WTC11 (cell line): Measurements from ENCODE around the gene GPX4. TPM values are rescaled to one million over a fixed set of nuclear protein-coding genes. Genes with fewer than 3 reads are reported as not detected.

ENCODE experiments used
- ATAC-seq: fragments of 200-7000 bp; cut with Tn5 transposase; 2 replicates; pipeline ENCODE4 v1.10.0; 2021; ENCODE audit warnings: mild to moderate bottlenecking, moderate library complexity
- CTCF ChIA-PET: fragments of 300-600 bp; sonication (Branson Sonifier 250); formaldehyde crosslinking; loops from one replicate; lab custom pipeline; 2021; ENCODE audit warnings: antibody characterized with exemption; lab: Charles Lee
- POLR2A ChIA-PET: fragments of 350-600 bp; sonication (Branson Sonifier 250); formaldehyde crosslinking; loops from one replicate; lab custom pipeline; 2021; ENCODE audit warnings: antibody characterized with exemption; lab: Charles Lee
- DNase-seq: peaks from one replicate; pipeline ENCODE4 v3.0.0; 2021; ENCODE audit warnings: low spot score
- H3K27ac Mint-ChIP-seq: 2 replicates; pipeline ENCODE4 v1.8.0; 2021; ENCODE audit warnings: mixed read lengths
- H3K27me3 Mint-ChIP-seq: 2 replicates; pipeline ENCODE4 v1.8.0; 2021; ENCODE audit warnings: low read depth, mild to moderate bottlenecking, moderate library complexity, mixed read lengths
- H3K36me3 Mint-ChIP-seq: 2 replicates; pipeline ENCODE4 v1.8.0; 2021; ENCODE audit warnings: mixed read lengths
- H3K4me1 Mint-ChIP-seq: 2 replicates; pipeline ENCODE4 v1.8.0; 2022; ENCODE audit warnings: mixed read lengths
- H3K4me3 Mint-ChIP-seq: 2 replicates; pipeline ENCODE4 v1.8.0; 2021; ENCODE audit warnings: mild to moderate bottlenecking, moderate library complexity, mixed read lengths
- H3K9me3 Mint-ChIP-seq: 2 replicates; pipeline ENCODE4 v1.8.0; 2021; ENCODE audit warnings: mixed read lengths
- CREB1 ChIP-seq: sonication (generic); formaldehyde crosslinking; IDR thresholded peaks from 2 replicates; pipeline ENCODE4 v1.8.0; 2023; ENCODE audit warnings: mild to moderate bottlenecking, missing genetic modification reagents
- ESRRA ChIP-seq: sonication (generic); formaldehyde crosslinking; IDR thresholded peaks from 2 replicates; pipeline ENCODE4 v1.8.1; 2022; ENCODE audit warnings: mild to moderate bottlenecking, missing genetic modification reagents, borderline replicate concordance
- FOXK1 ChIP-seq: sonication (generic); formaldehyde crosslinking; IDR thresholded peaks from 2 replicates; pipeline ENCODE4 v1.8.0; 2022; ENCODE audit warnings: mild to moderate bottlenecking, moderate library complexity, missing genetic modification reagents
- JUN ChIP-seq: sonication (generic); formaldehyde crosslinking; IDR thresholded peaks from 2 replicates; pipeline ENCODE4 v1.8.0; 2023; ENCODE audit warnings: mild to moderate bottlenecking, missing genetic modification reagents
- NFATC4 ChIP-seq: fragments of 250-450 bp; sonication (Bioruptor Pico); IDR thresholded peaks from 2 replicates; pipeline ENCODE4 v1.9.0; 2021; ENCODE audit warnings: mild to moderate bottlenecking
- NFE2L1 ChIP-seq: sonication (generic); formaldehyde crosslinking; IDR thresholded peaks from 2 replicates; pipeline ENCODE4 v1.8.1; 2023; ENCODE audit warnings: missing genetic modification reagents
- NR3C1 ChIP-seq: sonication (generic); formaldehyde crosslinking; conservative IDR thresholded peaks from 2 replicates; pipeline ENCODE4 v1.8.1; 2023; ENCODE audit warnings: low read depth, mild to moderate bottlenecking, missing genetic modification reagents
- OVOL2 ChIP-seq: fragments of 250-450 bp; sonication (Bioruptor Pico); IDR thresholded peaks from 2 replicates; pipeline ENCODE4 v1.9.0; 2021; ENCODE audit warnings: mild to moderate bottlenecking, borderline replicate concordance
- SP1 ChIP-seq: sonication (generic); formaldehyde crosslinking; conservative IDR thresholded peaks from 2 replicates; pipeline ENCODE4 v1.8.1; 2022; ENCODE audit warnings: missing genetic modification reagents
- TEAD1 ChIP-seq: sonication (generic); formaldehyde crosslinking; IDR thresholded peaks from 2 replicates; pipeline ENCODE4 v1.8.0; 2022; ENCODE audit warnings: mild to moderate bottlenecking, missing genetic modification reagents
- ZBTB21 ChIP-seq: sonication (generic); formaldehyde crosslinking; IDR thresholded peaks from 2 replicates; pipeline ENCODE4 v1.8.1; 2023; ENCODE audit warnings: mild to moderate bottlenecking, missing genetic modification reagents, borderline replicate concordance
- ZNF396 ChIP-seq: fragments of 250-450 bp; sonication (Bioruptor Pico); IDR thresholded peaks from 2 replicates; pipeline ENCODE4 v1.8.0; 2021; ENCODE audit warnings: mild to moderate bottlenecking, moderate library complexity, borderline replicate concordance
- ZNF416 ChIP-seq: fragments of 250-450 bp; sonication (Bioruptor Pico); IDR thresholded peaks from 2 replicates; pipeline ENCODE4 v1.9.0; 2021; ENCODE audit warnings: mild to moderate bottlenecking, inconsistent platforms
- total RNA-seq: library from RNA; stranded (reverse); gene quantifications from 3 replicates; pipeline ENCODE4 v1.2.3, GENCODE V29; 2021
- TF ChIP-seq, protein P1 (sequence below): fragments of 250-450 bp; sonication (Bioruptor Pico); IDR thresholded peaks from 2 replicates; pipeline ENCODE4 v1.9.0; 2021; ENCODE audit warnings: mild to moderate bottlenecking, borderline replicate concordance
- TF ChIP-seq, protein P2 (sequence below): fragments of 250-450 bp; sonication (Bioruptor Pico); IDR thresholded peaks from 2 replicates; pipeline ENCODE4 v1.9.0; 2021; ENCODE audit warnings: mild to moderate bottlenecking
- TF ChIP-seq, protein P3 (sequence below): sonication (generic); formaldehyde crosslinking; IDR thresholded peaks from 2 replicates; pipeline ENCODE4 v1.8.0; 2023; ENCODE audit warnings: missing genetic modification reagents
- TF ChIP-seq, protein P4 (sequence below): sonication (generic); formaldehyde crosslinking; IDR thresholded peaks from 2 replicates; pipeline ENCODE4 v1.8.0; 2023; ENCODE audit warnings: missing genetic modification reagents, mild to moderate bottlenecking, borderline replicate concordance

GPX4 gene
- total RNA-seq, 1 experiment from 2014 or later: 363 TPM

DNA sequence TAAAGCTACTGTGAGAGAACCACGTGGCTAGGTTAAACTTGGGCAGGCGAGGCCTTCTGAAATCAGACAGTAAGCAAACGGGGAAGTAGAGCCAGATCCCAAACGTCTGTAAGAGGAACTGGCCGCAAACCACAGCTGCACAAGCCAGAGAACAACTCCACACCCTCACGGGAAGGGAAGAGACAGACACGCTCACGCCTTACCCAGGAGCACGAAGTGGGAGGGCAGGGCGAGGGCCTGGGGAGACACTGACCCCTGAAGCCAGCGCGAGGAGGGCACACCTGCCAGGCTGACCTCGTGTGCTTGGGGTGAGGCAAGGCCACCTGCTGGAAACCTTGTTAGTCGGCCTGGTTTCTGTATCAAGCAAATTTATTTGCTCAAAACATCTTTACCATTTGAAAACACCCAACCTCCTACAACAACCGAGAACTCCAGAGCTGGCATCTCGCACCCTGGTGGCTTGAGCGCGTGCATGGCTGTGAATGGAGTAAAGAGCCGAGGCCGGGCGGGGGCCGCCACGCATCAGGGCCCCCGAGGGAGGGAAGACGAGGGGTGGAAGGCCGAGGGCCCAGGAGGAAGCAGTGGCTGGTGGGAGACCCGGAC lies 15.9 kb upstream of the GPX4 start (continued):
- TF ChIP-seq, protein P1, sequence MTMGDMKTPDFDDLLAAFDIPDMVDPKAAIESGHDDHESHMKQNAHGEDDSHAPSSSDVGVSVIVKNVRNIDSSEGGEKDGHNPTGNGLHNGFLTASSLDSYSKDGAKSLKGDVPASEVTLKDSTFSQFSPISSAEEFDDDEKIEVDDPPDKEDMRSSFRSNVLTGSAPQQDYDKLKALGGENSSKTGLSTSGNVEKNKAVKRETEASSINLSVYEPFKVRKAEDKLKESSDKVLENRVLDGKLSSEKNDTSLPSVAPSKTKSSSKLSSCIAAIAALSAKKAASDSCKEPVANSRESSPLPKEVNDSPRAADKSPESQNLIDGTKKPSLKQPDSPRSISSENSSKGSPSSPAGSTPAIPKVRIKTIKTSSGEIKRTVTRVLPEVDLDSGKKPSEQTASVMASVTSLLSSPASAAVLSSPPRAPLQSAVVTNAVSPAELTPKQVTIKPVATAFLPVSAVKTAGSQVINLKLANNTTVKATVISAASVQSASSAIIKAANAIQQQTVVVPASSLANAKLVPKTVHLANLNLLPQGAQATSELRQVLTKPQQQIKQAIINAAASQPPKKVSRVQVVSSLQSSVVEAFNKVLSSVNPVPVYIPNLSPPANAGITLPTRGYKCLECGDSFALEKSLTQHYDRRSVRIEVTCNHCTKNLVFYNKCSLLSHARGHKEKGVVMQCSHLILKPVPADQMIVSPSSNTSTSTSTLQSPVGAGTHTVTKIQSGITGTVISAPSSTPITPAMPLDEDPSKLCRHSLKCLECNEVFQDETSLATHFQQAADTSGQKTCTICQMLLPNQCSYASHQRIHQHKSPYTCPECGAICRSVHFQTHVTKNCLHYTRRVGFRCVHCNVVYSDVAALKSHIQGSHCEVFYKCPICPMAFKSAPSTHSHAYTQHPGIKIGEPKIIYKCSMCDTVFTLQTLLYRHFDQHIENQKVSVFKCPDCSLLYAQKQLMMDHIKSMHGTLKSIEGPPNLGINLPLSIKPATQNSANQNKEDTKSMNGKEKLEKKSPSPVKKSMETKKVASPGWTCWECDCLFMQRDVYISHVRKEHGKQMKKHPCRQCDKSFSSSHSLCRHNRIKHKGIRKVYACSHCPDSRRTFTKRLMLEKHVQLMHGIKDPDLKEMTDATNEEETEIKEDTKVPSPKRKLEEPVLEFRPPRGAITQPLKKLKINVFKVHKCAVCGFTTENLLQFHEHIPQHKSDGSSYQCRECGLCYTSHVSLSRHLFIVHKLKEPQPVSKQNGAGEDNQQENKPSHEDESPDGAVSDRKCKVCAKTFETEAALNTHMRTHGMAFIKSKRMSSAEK: no peak
- no peak for TF ChIP-seq NFATC4 (CRISPR knock-in tag)
- TF ChIP-seq NR3C1 (CRISPR knock-in tag): no peak
- TF ChIP-seq, protein P2, sequence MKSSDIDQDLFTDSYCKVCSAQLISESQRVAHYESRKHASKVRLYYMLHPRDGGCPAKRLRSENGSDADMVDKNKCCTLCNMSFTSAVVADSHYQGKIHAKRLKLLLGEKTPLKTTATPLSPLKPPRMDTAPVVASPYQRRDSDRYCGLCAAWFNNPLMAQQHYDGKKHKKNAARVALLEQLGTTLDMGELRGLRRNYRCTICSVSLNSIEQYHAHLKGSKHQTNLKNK (CRISPR knock-in tag): no peak
- no peak for TF ChIP-seq ZBTB21 (CRISPR knock-in tag)

DNA sequence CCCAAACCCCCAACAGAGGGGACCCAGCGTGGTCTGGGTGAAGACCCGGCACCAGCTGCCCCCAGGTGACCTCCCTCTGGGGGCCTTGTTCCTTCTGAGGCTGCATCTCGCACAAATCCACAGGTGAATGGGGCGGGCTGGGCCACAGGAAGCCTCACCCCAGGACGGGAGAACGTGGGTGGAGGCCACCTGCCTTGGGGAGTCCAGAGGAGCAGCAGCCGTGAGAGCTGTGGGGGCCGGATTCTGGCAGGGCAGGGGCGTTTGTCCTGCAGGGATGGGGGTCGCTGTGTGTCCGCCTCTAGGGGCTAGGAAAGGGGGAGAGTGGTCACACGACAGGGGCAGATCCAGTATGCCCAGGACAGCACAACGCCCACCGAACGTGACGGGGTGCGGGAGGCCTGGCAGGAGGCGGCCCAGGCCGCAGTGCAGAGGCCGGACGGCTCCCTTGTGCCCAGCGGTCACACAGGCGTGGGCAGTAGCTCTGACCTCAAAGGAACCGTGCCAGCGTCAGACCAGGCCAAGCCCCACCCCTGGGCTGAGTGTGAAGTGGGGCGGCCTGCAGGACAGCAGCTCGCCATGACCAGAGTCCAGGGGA lies 15.3 kb upstream of the GPX4 start:
- Mint-ChIP-seq H3K27ac (no peak overlapping the region), H3K36me3 (peaks cover 17% of the 10 kb centered on the region), H3K4me3 (no peak overlapping the region), H3K27me3 (no peaks in the 10 kb centered on the region), H3K9me3 (no peaks in the 10 kb centered on the region), H3K4me1 (no peaks in the 10 kb centered on the region)
- DNase-seq (no peak), ATAC-seq (no peak)
- CTCF ChIA-PET: interaction anchor here (2.5 kb wide), 1 partner anchor 23 kb away, joined by 7 read pairs; no protein-coding TSS in a partner anchor
- POLR2A ChIA-PET: interaction anchor here (0.6 kb wide), 1 partner anchor 47 kb away, joined by 3 read pairs; no protein-coding TSS in a partner anchor
- TF ChIP-seq CREB1 (CRISPR knock-in tag): no peak
- no peak for TF ChIP-seq ESRRA (CRISPR knock-in tag)
- TF ChIP-seq, protein P3, sequence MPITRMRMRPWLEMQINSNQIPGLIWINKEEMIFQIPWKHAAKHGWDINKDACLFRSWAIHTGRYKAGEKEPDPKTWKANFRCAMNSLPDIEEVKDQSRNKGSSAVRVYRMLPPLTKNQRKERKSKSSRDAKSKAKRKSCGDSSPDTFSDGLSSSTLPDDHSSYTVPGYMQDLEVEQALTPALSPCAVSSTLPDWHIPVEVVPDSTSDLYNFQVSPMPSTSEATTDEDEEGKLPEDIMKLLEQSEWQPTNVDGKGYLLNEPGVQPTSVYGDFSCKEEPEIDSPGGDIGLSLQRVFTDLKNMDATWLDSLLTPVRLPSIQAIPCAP: no peak
- no peak for TF ChIP-seq SP1 (CRISPR knock-in tag)
- no peak for TF ChIP-seq FOXK1 (CRISPR knock-in tag)
- TF ChIP-seq, protein P4, sequence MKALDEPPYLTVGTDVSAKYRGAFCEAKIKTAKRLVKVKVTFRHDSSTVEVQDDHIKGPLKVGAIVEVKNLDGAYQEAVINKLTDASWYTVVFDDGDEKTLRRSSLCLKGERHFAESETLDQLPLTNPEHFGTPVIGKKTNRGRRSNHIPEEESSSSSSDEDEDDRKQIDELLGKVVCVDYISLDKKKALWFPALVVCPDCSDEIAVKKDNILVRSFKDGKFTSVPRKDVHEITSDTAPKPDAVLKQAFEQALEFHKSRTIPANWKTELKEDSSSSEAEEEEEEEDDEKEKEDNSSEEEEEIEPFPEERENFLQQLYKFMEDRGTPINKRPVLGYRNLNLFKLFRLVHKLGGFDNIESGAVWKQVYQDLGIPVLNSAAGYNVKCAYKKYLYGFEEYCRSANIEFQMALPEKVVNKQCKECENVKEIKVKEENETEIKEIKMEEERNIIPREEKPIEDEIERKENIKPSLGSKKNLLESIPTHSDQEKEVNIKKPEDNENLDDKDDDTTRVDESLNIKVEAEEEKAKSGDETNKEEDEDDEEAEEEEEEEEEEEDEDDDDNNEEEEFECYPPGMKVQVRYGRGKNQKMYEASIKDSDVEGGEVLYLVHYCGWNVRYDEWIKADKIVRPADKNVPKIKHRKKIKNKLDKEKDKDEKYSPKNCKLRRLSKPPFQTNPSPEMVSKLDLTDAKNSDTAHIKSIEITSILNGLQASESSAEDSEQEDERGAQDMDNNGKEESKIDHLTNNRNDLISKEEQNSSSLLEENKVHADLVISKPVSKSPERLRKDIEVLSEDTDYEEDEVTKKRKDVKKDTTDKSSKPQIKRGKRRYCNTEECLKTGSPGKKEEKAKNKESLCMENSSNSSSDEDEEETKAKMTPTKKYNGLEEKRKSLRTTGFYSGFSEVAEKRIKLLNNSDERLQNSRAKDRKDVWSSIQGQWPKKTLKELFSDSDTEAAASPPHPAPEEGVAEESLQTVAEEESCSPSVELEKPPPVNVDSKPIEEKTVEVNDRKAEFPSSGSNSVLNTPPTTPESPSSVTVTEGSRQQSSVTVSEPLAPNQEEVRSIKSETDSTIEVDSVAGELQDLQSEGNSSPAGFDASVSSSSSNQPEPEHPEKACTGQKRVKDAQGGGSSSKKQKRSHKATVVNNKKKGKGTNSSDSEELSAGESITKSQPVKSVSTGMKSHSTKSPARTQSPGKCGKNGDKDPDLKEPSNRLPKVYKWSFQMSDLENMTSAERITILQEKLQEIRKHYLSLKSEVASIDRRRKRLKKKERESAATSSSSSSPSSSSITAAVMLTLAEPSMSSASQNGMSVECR (CRISPR knock-in tag): no peak
- no peak for TF ChIP-seq TEAD1 (CRISPR knock-in tag)
- TF ChIP-seq ZNF396 (CRISPR knock-in tag): no peak
- no peak for TF ChIP-seq ZNF416
- TF ChIP-seq, protein P2 (CRISPR knock-in tag): no peak
- TF ChIP-seq OVOL2 (CRISPR knock-in tag): no peak
- TF ChIP-seq NFE2L1: no peak
- no peak for TF ChIP-seq JUN (CRISPR knock-in tag)
